ENCODE results near the gene MAPK6. TPM values are rescaled to one million over a fixed set of nuclear protein-coding genes. Genes with fewer than 3 reads are reported as not detected.

Gene MAPK6
- total RNA-seq, 2 donors from 2014 or later, result 16.6 to 21.5 TPM

DNA sequence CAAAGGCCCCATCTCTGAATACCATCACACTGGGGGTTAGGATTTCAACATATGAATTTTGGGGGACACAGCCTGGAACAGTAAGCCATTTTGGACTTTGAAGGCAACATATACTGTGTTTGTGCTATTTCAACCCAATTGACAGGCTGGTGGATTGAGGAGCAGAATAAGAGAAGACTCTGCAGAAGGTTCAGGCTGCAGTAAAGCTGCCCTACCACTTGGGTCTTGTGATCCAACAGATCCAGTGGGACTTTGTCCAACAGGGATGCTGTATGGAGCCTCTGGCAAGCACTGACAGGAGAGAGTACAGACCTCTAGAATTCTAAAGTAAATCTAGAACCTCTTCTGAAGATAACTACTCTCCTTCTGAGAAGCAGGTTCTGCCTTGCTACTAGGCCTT lies 94.7 kb downstream of the MAPK6 start:
- DNase-seq, result no peak
- intact Hi-C loops (cut with DNase I), result no loop called here
- ATAC-seq, result no peak

- intact Hi-C loops (cut with DNase I), result no loop called here
- no peak for ATAC-seq
- DNase-seq, result no peak
These were observed 95.4 kb downstream of the MAPK6 start for GRCh38 chr15:52114261-52115055.

DNA sequence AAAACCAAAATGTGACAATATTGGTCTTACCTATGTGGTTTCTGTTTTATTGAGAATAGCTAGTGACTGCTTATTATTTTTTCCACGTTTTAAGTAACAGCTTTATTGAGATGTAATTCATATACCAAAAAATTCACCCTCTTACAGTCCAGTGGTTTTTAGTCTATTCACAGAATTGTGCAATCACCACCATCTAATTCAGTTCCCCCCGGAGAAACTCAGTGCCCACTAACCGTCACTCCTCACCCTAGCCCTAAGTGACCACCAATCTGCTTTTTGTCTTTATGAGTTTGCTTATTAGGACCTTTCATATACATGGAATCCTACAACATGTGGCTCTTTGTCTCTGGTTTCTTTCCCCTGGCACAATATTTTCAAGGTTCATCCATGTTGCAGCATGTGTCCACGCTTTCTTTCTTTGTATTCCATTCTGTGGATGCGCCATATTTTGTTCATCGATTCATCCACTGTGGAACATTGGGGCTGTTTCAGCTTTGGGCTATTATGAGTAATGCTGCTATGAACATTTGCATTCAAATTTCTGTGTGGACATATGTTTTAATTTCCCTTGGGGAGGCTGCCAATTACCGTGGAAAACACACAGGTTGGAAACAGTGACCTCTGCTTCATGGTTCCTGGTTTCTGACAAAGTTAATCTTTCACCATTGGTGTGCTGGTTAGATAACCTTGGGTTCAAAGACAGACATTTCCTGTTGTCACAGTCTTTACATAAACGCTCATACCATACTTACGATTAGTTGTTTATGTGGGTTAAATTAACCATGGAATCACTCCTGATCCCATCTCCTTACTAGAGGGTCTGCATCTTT lies 96.8 kb downstream of the MAPK6 start:
- no peak for DNase-seq
- no peak for ATAC-seq
- intact Hi-C loops (cut with DNase I), result no loop called here

Other genes starting within 250 kb of the MAPK6 start
- gene TMOD3, start 189.6 kb upstream of the MAPK6 start, total RNA-seq, result 10 to 100 TPM; 22.7 to 23.9 TPM
- gene LEO1, start 47.4 kb upstream of the MAPK6 start, total RNA-seq, result 10 to 100 TPM in 1 of 2 donors, 1 to 10 TPM in 1; 9.8 to 10.8 TPM
- not detected for gene BCL2L10, start 93.6 kb downstream of the MAPK6 start, total RNA-seq
- gene GNB5, start 172.2 kb downstream of the MAPK6 start, total RNA-seq, result 10 to 100 TPM; 36.3 to 63.4 TPM

All from left cardiac atrium (tissue), 4 donors.